AG09309 (cell line): ENCODE data around the gene NR2F1.

ENCODE experiments used
- DNase-seq: peaks from one replicate; pipeline ENCODE4 v3.0.0-alpha.2; 2010; ENCODE audit warnings: low read depth
- H3K4me3 ChIP-seq: 2 replicates; pipeline ENCODE4 v1.5.1; 2011; ENCODE audit warnings: mild to moderate bottlenecking, low read depth, low read length, moderate library complexity; ENCODE audit not compliant: control insufficient read depth
- CTCF ChIP-seq: IDR thresholded peaks from 2 replicates; pipeline ENCODE4 v1.5.1; 2011; ENCODE audit warnings: mild to moderate bottlenecking, low read depth, low read length, inconsistent platforms; ENCODE audit not compliant: insufficient read depth, control insufficient read depth; ENCODE audit errors: missing control alignments

The NR2F1 gene

GRCh38 chr5:93582167-93582462 is 907 bp upstream of the NR2F1 start:
- no peak for DNase-seq
- no peak for TF ChIP-seq CTCF
- H3K4me3 ChIP-seq = peak overlapping the region; percentile 68

DNA sequence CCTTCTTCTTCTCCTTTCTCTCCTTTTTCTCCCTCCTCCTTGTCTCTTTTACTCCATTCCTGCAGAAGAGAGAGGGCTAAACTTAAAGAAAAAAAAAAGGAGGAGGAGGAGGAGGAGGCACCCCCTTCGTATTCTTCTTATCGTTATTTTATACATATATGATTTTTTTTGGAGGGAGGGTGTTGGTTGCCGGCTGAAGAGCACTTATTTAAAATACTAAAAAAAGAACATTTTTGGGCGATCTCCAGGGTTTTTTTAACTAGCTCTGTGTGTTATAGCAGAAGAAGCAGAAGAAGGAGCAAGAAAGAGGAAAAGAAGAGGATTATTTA is 381 bp downstream of the NR2F1 start:
- H3K4me3 ChIP-seq = peak overlapping the region; percentile 68
- no peak for TF ChIP-seq CTCF
- no peak for DNase-seq

GRCh38 chr5:93583768-93584595 is 960 bp downstream of the NR2F1 start:
- no peak for TF ChIP-seq CTCF
- no peak for DNase-seq
- peak overlapping the region; percentile 68 for H3K4me3 ChIP-seq

DNA sequence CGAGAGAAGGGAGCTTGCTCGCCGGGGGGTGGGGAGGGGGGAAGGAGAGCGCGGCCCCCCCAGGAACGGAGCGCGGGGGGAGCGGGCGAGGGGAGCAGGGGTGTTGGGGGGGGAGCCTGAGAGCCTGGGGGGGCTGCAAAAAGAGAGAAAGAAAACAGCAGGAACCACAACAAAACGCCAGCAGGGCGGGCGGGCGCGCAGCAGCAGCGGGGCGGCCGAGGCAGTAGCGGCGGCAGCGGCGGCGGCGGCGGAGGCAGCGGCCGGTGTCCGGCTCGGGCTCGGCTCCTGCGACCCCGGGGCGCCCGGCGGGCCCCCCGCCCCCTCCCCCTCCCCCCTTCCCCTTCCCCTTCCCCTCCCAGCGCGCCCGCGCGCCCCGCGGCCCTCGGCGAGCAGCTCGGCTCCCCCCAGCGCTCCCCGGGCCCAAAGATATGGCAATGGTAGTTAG is 1.6 kb downstream of the NR2F1 start:
- no peak for TF ChIP-seq CTCF
- peak overlapping the region; percentile 68 for H3K4me3 ChIP-seq
- no peak for DNase-seq

DNA sequence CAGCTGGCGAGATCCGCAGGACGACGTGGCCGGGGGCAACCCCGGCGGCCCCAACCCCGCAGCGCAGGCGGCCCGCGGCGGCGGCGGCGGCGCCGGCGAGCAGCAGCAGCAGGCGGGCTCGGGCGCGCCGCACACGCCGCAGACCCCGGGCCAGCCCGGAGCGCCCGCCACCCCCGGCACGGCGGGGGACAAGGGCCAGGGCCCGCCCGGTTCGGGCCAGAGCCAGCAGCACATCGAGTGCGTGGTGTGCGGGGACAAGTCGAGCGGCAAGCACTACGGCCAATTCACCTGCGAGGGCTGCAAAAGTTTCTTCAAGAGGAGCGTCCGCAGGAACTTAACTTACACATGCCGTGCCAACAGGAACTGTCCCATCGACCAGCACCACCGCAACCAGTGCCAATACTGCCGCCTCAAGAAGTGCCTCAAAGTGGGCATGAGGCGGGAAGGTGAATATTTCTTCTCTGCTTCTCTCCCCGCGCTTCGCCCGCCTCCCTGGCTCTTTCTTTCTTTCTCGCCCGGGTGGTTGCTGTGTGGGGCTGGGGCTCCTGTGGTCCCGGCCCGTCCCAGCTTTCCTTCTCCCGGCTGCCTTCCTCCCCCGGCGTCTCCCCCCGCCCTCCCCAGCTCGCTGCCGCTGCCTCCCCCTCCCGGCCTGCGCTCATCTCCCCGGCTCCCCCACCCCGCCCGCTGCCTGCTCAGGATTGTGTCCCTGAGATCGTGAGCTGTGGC is 2.2 kb downstream of the NR2F1 start:
- TF ChIP-seq CTCF = no peak
- H3K4me3 ChIP-seq = peak overlapping the region; percentile 68
- no peak for DNase-seq

- TF ChIP-seq CTCF = no peak
- H3K4me3 ChIP-seq = peak overlapping the region; percentile 68
- no peak for DNase-seq
These were observed 2.9 kb downstream of the NR2F1 start for GRCh38 chr5:93585767-93586385.
